Uterus (tissue), 4 donors: ENCODE measurements around the gene UNKL. TPM values are rescaled to one million over a fixed set of nuclear protein-coding genes. Genes with fewer than 3 reads are reported as not detected.

ENCODE experiments used
- DNase-seq, 2 donors: peaks; one replicate each; pipeline ENCODE4 v3.0.0-alpha.2; 2019 to 2020
- H3K27ac ChIP-seq, 2 donors: fragments of 200-600 bp; sonication (generic); 1 replicate in 1 of 2; 2 replicates in 1 of 2; pipeline ENCODE4 v1.5.1; 2016 to 2018
- H3K27me3 ChIP-seq, 2 donors: fragments of 200-600 bp; sonication (generic); one replicate each; pipeline ENCODE4 v1.5.1; 2018 to 2019; ENCODE audit warnings: control low read depth in 1 of 2
- H3K36me3 ChIP-seq, 2 donors: fragments of 200-600 bp; sonication (generic); one replicate each; pipeline ENCODE4 v1.5.1; 2019; ENCODE audit warnings: control low read depth in 1 of 2
- H3K4me1 ChIP-seq, 2 donors: fragments of 200-600 bp; sonication (generic); one replicate each; pipeline ENCODE4 v1.5.1; 2018 to 2019; ENCODE audit warnings: control low read depth in 1 of 2
- H3K4me3 ChIP-seq, 2 donors: fragments of 200-600 bp; sonication (generic); 1 replicate in 1 of 2; 2 replicates in 1 of 2; pipeline ENCODE4 v1.5.1; 2018 to 2019; ENCODE audit warnings: mild to moderate bottlenecking in 1 of 2
- H3K9me3 ChIP-seq, 2 donors: fragments of 200-600 bp; sonication (generic); one replicate each; pipeline ENCODE4 v1.5.1; 2019; ENCODE audit warnings: control low read depth in 1 of 2
- CTCF ChIP-seq, 4 experiments: fragments of 200-600 bp in 2 of 4; fragments of 450-650 bp in 2 of 4; sonication (generic) in 2 of 4; IDR thresholded peaks; one replicate each; pipeline ENCODE4 v1.5.1; 2016 to 2019; ENCODE audit warnings: antibody characterized with exemption in 4 of 4, mild to moderate bottlenecking in 2 of 4, moderate library complexity in 1 of 4
- POLR2A ChIP-seq, 2 donors: fragments of 450-650 bp; IDR thresholded peaks; one replicate each; pipeline ENCODE4 v1.6.1; 2016; ENCODE audit warnings: antibody characterized with exemption in 2 of 2, mild to moderate bottlenecking in 1 of 2, moderate library complexity in 1 of 2
- intact Hi-C: fragments of 100-400 bp; cut with DNase I; formaldehyde crosslinking; loops from one replicate; pipeline ENCODE4 v1.15.1; 2023; ENCODE audit warnings: low total_unique reads
- total RNA-seq, 4 donors: library from RNA; depleted of rRNA in 3 of 4; stranded (reverse); fragments of >200 nt in 3 of 4; gene quantifications; one replicate each; pipeline versions ENCODE4 v1.1.0 to v1.2.4, GENCODE V29; 2014 to 2023
- donor health status: DM: yes; HTN: yes; CAD: no.

The UNKL gene
- total RNA-seq, 4 donors from 2014 or later, result 13.5 to 63.3 (median 27.6) TPM

DNA sequence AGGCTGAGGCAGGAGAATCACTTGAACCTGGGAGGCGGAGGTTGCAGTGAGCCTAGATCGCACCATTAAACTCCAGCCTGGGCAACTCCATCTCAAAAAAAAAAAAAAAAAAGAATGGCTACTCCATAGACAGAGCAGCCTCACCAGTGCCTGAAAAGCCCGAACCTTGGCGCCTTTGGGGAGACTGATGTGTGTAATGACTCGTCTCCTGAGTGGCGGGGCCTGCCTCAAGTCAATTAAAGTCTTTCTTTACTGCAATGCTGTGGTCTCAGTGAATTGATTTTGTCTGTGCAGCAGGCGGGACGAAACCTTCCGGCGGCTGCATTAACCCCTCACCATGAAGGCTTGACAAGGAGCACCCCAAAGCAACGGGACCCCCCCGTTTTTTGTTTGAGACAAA lies 9.5 kb upstream of the UNKL start:
- H3K27ac ChIP-seq, result no peak overlapping the region
- H3K9me3 ChIP-seq, result no peaks in the 10 kb centered on the region
- no peaks in the 10 kb centered on the region for H3K4me1 ChIP-seq
- H3K36me3 ChIP-seq, result no peaks in the 10 kb centered on the region
- no peak for DNase-seq
- no peak overlapping the region for H3K4me3 ChIP-seq
- intact Hi-C loops, result no loop called here
- no peaks in the 10 kb centered on the region for H3K27me3 ChIP-seq
- TF ChIP-seq CTCF (IDR thresholded peaks at IDR 0.05) (no peak), POLR2A (IDR thresholded peaks at IDR 0.05) (no peak)

GRCh38 chr16:1422076-1422475 lies 7.6 kb upstream of the UNKL start:
- Histone ChIP-seq H3K9me3 (no peaks in the 10 kb centered on the region), H3K4me1 (no peaks in the 10 kb centered on the region), H3K27me3 (no peaks in the 10 kb centered on the region), H3K27ac (peak overlapping the region; percentile 87 to 91), H3K36me3 (no peaks in the 10 kb centered on the region), H3K4me3 (no peak overlapping the region)
- intact Hi-C loops, result no loop called here
- no peak for DNase-seq
- TF ChIP-seq CTCF (IDR thresholded peaks at IDR 0.05), result no peak
- TF ChIP-seq POLR2A (IDR thresholded peaks at IDR 0.05), result no peak

GRCh38 chr16:1420111-1420539 lies 5.6 kb upstream of the UNKL start:
- no peaks in the 10 kb centered on the region for H3K36me3 ChIP-seq
- TF ChIP-seq CTCF (IDR thresholded peaks at IDR 0.05), result no peak
- TF ChIP-seq POLR2A (IDR thresholded peaks at IDR 0.05), result no peak
- no peaks in the 10 kb centered on the region for H3K9me3 ChIP-seq
- H3K27me3 ChIP-seq, result no peaks in the 10 kb centered on the region
- no peak for DNase-seq
- peak overlapping the region; percentile 58 to 66 for H3K4me3 ChIP-seq
- no peaks in the 10 kb centered on the region for H3K4me1 ChIP-seq
- intact Hi-C loops, result no loop called here
- H3K27ac ChIP-seq, result peak overlapping the region; percentile 87 to 91

GRCh38 chr16:1416521-1416941 lies 2.0 kb upstream of the UNKL start:
- H3K9me3 ChIP-seq, result no peaks in the 10 kb centered on the region
- no peak for DNase-seq
- H3K4me1 ChIP-seq, result peaks cover 0 to 4% of the 10 kb centered on the region in 2 donors
- intact Hi-C loops, result no loop called here
- H3K27ac ChIP-seq, result no peak overlapping the region
- H3K4me3 ChIP-seq, result no peak overlapping the region
- TF ChIP-seq CTCF (IDR thresholded peaks at IDR 0.05) (no peak), POLR2A (IDR thresholded peaks at IDR 0.05) (no peak)
- no peaks in the 10 kb centered on the region for H3K36me3 ChIP-seq
- no peaks in the 10 kb centered on the region for H3K27me3 ChIP-seq

- peak overlapping the region; percentile 88 to 93 for H3K4me3 ChIP-seq
- peak overlapping the region; percentile 90 to 95 for H3K27ac ChIP-seq
- H3K4me1 ChIP-seq, result peaks cover 0 to 10% of the 10 kb centered on the region in 2 donors
- H3K9me3 ChIP-seq, result no peaks in the 10 kb centered on the region
- intact Hi-C loops, result no loop called here
- no peaks in the 10 kb centered on the region for H3K36me3 ChIP-seq
- DNase-seq, result peak; percentile 36 to 41
- peak; percentile 30 to 53 (median 44) for TF ChIP-seq CTCF (IDR thresholded peaks at IDR 0.05)
- no peak for TF ChIP-seq POLR2A (IDR thresholded peaks at IDR 0.05)
- H3K27me3 ChIP-seq, result no peaks in the 10 kb centered on the region
Observed at GRCh38 chr16:1413684-1414531, 596 bp downstream of the UNKL start.
